ENCODE data around the gene ERGIC1.
A peak's percentile ranks its signal among the peaks of the same experiment; 100 is the strongest.

- TF ChIP-seq, protein P1, sequence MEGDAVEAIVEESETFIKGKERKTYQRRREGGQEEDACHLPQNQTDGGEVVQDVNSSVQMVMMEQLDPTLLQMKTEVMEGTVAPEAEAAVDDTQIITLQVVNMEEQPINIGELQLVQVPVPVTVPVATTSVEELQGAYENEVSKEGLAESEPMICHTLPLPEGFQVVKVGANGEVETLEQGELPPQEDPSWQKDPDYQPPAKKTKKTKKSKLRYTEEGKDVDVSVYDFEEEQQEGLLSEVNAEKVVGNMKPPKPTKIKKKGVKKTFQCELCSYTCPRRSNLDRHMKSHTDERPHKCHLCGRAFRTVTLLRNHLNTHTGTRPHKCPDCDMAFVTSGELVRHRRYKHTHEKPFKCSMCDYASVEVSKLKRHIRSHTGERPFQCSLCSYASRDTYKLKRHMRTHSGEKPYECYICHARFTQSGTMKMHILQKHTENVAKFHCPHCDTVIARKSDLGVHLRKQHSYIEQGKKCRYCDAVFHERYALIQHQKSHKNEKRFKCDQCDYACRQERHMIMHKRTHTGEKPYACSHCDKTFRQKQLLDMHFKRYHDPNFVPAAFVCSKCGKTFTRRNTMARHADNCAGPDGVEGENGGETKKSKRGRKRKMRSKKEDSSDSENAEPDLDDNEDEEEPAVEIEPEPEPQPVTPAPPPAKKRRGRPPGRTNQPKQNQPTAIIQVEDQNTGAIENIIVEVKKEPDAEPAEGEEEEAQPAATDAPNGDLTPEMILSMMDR (IDR thresholded peaks at IDR 0.05) = peak; percentile 86 to 96 (median 95)
- TF ChIP-seq POLR2A (IDR thresholded peaks at IDR 0.05) = no peak
Observed at GRCh38 chr5:172932313-172933017, 98.4 kb downstream of the ERGIC1 start.
